ENCODE data around the gene PROB1. TPM values are rescaled to one million over a fixed set of nuclear protein-coding genes. Genes with fewer than 3 reads are reported as not detected.

The PROB1 gene
- total and polyA plus RNA-seq, 9 of the 15 experiments (the other 6 are each of a cell fraction or from before 2014, with no cell fraction given), result 0.01 to 1.8 (median 0.47) TPM

- no peak for TF ChIP-seq SFPQ (IDR thresholded peaks at IDR 0.05; ENCODE audit: low read depth, low read length)
- peak; percentile 11 for TF ChIP-seq RBBP5 (IDR thresholded peaks at IDR 0.05; ENCODE audit: borderline replicate concordance, insufficient read depth, low read length, poor library complexity, severe bottlenecking)
- peak; percentile 23; the same call in 1 of the 2 replicates for TF ChIP-seq MTA3 (IDR thresholded peaks at IDR 0.05; ENCODE audit: borderline replicate concordance)
- no peak for TF ChIP-seq TBP (optimal IDR thresholded peaks at IDR 0.05; ENCODE audit: low read depth, low read length)
- TF ChIP-seq ZFPM2 (CRISPR knock-in tag; IDR thresholded peaks at IDR 0.05), result no peak
- TF ChIP-seq ZNF449 (CRISPR knock-in tag; IDR thresholded peaks at IDR 0.05), result no peak
- 0 out of 2 replicates have a peak, but pooled peaks have one; percentile 20 for TF ChIP-seq ZBTB33 (CRISPR knock-in tag; IDR thresholded peaks at IDR 0.05)
- TF ChIP-seq TEAD4 (IDR thresholded peaks at IDR 0.05; ENCODE audit: low read length), result no peak
- no peak for TF ChIP-seq TEAD4 (CRISPR knock-in tag; IDR thresholded peaks at IDR 0.05; ENCODE audit: borderline replicate concordance)
- TF ChIP-seq SAP30 (IDR thresholded peaks at IDR 0.05; ENCODE audit: borderline replicate concordance, insufficient read depth, low read depth, low read length, poor library complexity, severe bottlenecking), result no peak
- 0 out of 2 replicates have a peak, but pooled peaks have one; percentile 36 for TF ChIP-seq FOSL1 (tag; conservative IDR thresholded peaks at IDR 0.05)
- no peak for TF ChIP-seq MAFF (IDR thresholded peaks at IDR 0.05; ENCODE audit: low read length)
- TF ChIP-seq KDM1A (IDR thresholded peaks at IDR 0.05), result no peak
- no peak for TF ChIP-seq E2F1 (CRISPR knock-in tag; IDR thresholded peaks at IDR 0.05)
- no peak for TF ChIP-seq NCOA4 (IDR thresholded peaks at IDR 0.05; ENCODE audit: partially characterized antibody)
- TF ChIP-seq POLR2AphosphoS2 (IDR thresholded peaks at IDR 0.05; ENCODE audit: low read length), result no peak
- TF ChIP-seq CREB3 (tag; conservative IDR thresholded peaks at IDR 0.05; ENCODE audit: low read depth), result no peak
- TF ChIP-seq MCM7 (IDR thresholded peaks at IDR 0.05), result no peak
- no peak for TF ChIP-seq SNIP1 (IDR thresholded peaks at IDR 0.05; ENCODE audit: low read depth)
Measured at GRCh38 chr5:139385061-139386049, 9.5 kb downstream of the PROB1 start (continued).
